ENCODE results near the gene AUTS2.

Gene AUTS2

GRCh38 chr7:69625238-69625637 lies 27.0 kb downstream of the AUTS2 start:
- DNase-seq: no peak

DNA sequence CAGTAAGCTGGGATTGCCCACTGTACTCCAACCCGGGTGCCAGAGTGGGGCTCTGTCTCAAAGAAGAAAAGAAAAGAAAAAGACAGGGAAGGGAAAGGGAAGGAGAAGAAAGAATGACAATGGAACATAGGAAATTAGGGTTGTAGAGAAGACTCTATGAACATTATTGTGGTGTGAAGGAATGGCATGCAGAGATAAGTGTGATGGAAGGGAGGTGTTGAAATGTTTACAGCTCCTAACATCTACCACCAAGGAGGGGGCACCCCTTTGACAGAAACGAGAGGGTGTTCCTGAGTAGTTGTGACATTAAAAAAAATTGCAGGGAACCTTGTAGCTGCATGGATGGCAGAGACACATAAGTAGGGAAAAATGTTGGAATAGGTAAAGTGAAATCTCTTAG lies 27.5 kb downstream of the AUTS2 start:
- DNase-seq: no peak

- no peak for DNase-seq
Measured at GRCh38 chr7:69630292-69630691, 32.0 kb downstream of the AUTS2 start.

- DNase-seq: no peak
Measured at GRCh38 chr7:69631131-69631530, 32.9 kb downstream of the AUTS2 start.

- DNase-seq: no peak
Measured at GRCh38 chr7:69632280-69632679, 34.0 kb downstream of the AUTS2 start.

DNA sequence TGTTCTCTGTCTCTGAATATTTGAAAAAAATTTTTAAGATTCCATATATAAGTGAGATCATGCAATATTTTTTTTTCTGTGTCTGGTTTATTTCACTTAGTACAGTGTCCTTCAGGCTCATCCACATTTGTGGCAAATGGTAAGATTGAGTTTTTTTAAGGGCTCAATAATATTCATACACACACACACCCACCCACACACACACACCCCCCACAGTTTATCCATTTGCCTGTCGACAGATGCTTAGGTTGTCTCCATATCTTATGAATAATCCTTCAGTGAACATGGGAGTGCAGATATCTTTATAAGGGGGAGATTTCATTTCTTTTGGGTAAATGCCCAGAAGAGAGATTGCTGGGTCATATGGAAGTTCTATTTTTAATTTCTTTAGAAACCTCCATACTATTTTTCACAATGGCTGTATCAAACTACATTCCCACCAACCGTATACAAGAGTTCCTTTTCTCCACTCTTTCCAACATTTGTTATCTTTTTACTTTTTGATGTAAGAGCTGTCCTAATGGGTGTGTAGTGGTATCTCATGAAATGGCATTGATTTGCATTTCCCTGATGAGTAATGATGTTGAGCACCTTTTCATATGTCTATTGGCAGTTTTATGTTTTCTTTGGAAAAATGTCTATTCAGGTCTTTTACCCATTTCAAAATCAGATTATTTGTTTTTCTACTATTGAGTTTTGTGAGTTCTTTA lies 35.0 kb downstream of the AUTS2 start:
- DNase-seq: no peak

DNA sequence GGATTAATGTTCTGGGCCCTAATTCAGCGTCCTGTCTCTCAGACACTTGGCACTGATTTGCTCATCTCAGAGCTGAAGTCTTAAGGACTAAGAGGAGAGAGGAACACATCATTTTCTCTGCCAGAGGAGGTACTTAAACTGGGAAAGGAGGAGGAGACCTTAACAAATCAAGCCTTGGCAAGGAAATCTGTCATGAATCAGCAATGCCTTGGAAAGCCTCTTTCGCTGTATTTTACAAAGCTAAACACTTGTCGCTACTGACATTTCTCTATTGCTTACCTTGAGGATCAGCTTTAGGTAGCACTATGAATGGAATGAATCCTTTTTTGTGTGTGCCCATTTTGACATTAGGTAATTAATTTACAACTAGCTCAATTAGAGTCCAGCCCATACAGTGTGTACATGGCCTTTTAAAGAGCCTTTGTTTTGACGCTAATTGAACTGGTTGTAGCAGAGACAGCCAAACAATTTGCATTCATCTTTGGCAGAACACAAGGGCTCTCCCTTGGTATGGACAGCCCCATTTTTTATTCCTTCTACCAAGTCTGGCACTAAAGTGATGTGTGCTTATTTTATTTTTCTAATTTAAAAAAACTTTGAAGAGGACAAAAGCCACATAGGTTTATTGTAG lies 37.4 kb downstream of the AUTS2 start:
- DNase-seq: no peak

- no peak for DNase-seq
Measured at GRCh38 chr7:69638674-69639073, 40.4 kb downstream of the AUTS2 start.

GRCh38 chr7:69640216-69640615 lies 41.9 kb downstream of the AUTS2 start:
- no peak for DNase-seq

- DNase-seq: no peak
Measured at GRCh38 chr7:69640925-69641594, 42.8 kb downstream of the AUTS2 start.

DNA sequence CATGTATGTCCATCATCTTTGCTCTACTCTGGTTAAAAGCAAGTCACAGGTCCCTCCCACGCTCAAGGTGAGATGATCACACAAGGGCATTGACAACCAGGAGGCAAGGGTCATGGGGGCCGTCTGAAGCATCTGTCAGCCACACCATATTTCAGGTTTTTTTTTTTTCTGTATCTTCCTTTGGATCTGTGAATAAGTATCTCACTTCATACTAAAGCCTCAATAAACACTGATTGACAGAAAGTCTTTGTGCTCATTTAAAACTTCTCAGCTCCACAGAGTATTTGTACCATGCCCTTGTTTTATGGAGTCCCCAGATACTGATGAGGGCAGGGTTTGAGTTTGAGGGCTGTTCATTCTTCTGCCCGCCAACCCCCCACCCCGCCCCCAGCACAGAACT lies 45.0 kb downstream of the AUTS2 start:
- DNase-seq: no peak

GRCh38 chr7:69643708-69644445 lies 45.6 kb downstream of the AUTS2 start:
- DNase-seq: no peak

DNA sequence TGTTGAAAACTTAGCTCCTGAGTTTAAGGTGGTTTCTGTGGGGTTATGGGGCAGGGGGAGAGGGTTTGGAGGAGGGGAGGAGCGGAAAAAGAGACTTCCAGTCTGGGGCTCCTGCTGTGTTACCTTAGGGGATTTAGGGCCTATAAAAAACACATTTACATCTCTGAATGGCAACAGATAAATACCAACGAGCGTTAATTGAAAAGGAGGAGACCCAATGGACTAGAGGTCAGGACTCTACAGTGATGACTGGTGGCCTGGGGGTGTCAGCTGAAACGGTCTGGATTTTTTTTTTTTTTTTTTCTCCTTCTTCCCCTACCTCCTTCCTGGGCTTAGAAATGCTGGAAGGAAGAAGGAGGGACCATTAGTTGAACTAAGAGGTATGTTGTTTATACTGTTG lies 47.4 kb downstream of the AUTS2 start:
- DNase-seq: no peak

DNA sequence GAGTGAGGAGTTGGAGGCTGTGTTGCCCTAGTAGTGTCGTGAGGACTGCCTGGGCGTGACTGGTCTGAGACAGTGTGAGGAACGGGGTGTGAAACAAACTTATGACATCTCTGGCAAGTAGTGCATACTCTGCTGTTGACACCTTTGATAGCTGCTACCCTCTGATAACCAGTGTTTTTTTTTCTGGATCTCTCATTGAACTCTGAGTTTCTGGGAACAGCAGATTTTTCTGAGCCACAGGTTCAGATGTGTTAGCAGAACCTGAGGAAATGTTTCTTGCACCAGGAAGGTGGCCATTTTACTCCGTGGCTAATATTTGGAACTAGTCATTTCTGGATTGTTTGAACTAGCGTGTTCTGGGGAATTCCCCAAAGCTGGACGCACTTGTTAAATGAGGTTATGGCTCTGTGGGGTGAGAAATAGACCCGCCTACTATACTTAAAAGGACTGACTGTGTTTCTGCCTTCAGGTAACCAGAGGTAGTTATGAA lies 52.9 kb downstream of the AUTS2 start:
- DNase-seq: no peak

DNA sequence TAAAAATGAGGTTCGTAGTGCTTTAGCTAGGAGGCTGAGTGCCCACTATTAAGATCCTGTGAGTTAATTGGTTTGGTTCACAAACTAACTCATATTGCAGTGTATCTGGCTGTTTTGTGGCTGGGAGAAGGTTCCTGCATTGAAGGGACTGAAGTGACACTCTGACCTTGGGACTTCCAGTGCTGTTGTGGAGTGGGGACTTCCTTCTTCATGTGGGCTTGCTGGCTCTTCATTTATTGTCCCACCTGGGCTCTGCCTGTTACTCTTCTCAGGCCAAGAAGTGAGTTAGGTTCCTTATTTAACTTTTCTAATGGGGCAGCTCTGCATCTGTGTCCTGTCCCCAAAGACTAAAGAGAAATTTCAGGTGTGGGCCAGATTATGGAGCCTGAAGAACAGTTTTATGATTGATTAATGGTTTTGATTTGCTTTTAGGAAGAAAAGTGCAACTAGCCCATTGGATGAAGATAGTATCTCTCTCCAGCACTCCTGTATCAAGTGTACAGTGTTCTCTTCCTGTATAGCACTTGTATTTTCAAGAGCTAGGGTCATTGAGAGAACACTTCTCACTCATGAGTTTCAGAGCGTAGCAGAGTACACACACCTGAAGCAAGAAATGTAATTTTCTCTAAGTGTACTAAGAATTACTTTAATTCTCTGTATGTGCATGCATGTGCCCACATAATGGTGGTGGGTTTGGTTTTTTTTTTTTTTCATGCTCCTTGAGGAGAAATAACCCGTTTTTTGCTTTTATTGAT lies 54.8 kb downstream of the AUTS2 start:
- no peak for DNase-seq

- no peak for DNase-seq
Measured at GRCh38 chr7:69653806-69654205, 55.5 kb downstream of the AUTS2 start.

- DNase-seq: no peak
Measured at GRCh38 chr7:69654381-69654780, 56.1 kb downstream of the AUTS2 start.

- DNase-seq: no peak
Measured at GRCh38 chr7:69654849-69655707, 56.8 kb downstream of the AUTS2 start.

- no peak for DNase-seq
Measured at GRCh38 chr7:69656077-69656476, 57.8 kb downstream of the AUTS2 start.

DNA sequence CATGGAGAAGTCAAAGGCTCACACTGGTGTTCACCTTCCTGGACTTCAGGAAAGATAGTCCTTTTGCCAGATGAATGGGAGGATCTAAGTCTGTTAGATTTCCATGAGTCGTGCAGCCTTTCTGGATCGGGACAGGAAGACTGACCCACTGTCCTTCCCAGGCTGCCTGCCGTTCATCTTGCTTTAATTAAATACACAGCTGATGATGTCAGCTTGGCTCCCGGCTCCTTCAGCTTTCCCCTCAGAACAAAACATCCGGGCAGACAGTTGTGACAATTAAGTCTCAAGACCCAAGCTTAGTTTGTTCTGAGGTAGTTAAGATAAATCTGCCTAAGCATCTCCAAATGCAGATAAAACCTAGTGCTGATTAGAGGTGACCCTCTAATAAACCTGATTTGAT lies 58.6 kb downstream of the AUTS2 start:
- DNase-seq: peak; percentile 67

GRCh38 chr7:69657331-69657730 lies 59.1 kb downstream of the AUTS2 start:
- no peak for DNase-seq

DNA sequence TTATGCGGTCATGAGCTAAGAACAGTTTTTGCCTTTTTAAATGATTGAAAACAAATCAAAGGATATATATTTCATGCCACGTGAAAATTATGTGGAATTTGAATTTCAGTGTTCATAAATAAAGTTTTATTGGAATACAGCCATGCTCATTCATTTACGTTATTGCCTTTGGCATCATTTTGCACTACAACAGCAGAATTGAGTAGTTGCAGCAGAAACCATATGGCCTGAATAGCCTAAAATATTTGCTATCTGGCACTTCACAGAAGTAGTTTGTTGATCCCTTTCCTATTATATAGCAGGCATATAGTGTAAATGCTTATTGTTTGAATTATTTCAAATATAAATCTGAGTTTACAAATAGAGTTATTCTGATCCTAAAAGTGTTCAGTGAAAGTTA lies 59.7 kb downstream of the AUTS2 start:
- no peak for DNase-seq

Measured in left hindlimb (tissue), 1 donor.